WI38 (cell line): Measurements from ENCODE around the gene L3MBTL2.

ENCODE experiments used
- H3K4me3 ChIP-seq: 2 replicates; pipeline ENCODE4 v1.5.1; 2011; ENCODE audit warnings: low read depth, mild to moderate bottlenecking, control low read depth, low read length
- CTCF ChIP-seq: IDR thresholded peaks from 2 replicates; pipeline ENCODE4 v1.5.1; 2012; ENCODE audit warnings: low read depth, mild to moderate bottlenecking, control low read depth, low read length

Gene L3MBTL2

GRCh38 chr22:41280065-41280464 lies 75.0 kb downstream of the L3MBTL2 start:
- TF ChIP-seq CTCF: no peak

DNA sequence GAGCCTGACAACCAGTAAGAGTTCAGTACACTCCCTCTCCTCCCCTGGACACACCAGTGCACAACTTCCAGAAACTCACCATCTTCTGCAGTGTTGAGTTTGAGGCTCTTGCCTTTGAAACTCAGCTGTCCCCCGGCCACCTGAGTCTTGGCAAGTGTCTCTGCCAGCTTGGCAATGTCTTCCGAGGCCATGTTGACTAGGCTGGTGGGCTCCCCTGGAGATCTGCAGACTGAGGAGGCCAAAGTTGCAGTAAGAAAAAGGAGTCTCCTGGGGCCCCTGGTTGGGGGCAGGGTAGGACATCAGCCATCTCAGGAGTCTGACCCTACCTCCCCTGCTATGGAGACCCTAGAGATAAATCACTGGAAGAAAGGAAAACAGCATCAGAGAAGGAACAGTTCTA lies 75.7 kb downstream of the L3MBTL2 start:
- H3K4me3 ChIP-seq: no peak overlapping the region
- TF ChIP-seq CTCF: no peak

More at GRCh38 chr22:41280065-41280464, 75.0 kb downstream of the L3MBTL2 start:
- no peak overlapping the region for H3K4me3 ChIP-seq
